ENCODE data around the gene INAFM2.

The INAFM2 gene

GRCh38 chr15:40323239-40323952, at the start of gene INAFM2:
Gene INAFM2 (plus strand): TSS chr15:40323692. CDS start chr15:40324056, 364 bp downstream.
- peak; percentile 92 for DNase-seq

- DNase-seq = peak; percentile 89
Measured at GRCh38 chr15:40274350-40275274, 48.9 kb upstream of the INAFM2 start.

GRCh38 chr15:40275523-40275922, 48.0 kb upstream of the INAFM2 start:
- DNase-seq = no peak

- no peak for DNase-seq
Measured at GRCh38 chr15:40275954-40276353, 47.5 kb upstream of the INAFM2 start.

- no peak for DNase-seq
Measured at GRCh38 chr15:40276927-40277326, 46.6 kb upstream of the INAFM2 start.

- no peak for DNase-seq
Measured at GRCh38 chr15:40277471-40277870, 46.0 kb upstream of the INAFM2 start.

- DNase-seq = no peak
Measured at GRCh38 chr15:40278026-40278425, 45.5 kb upstream of the INAFM2 start.

- DNase-seq = peak; percentile 66
Measured at GRCh38 chr15:40279437-40280141, 43.9 kb upstream of the INAFM2 start.

- no peak for DNase-seq
Measured at GRCh38 chr15:40280260-40281056, 43.0 kb upstream of the INAFM2 start.

GRCh38 chr15:40281057-40281800, 42.3 kb upstream of the INAFM2 start:
- DNase-seq = no peak

- DNase-seq = no peak
Measured at GRCh38 chr15:40281801-40282146, 41.7 kb upstream of the INAFM2 start.

- peak; percentile 46 for DNase-seq
Measured at GRCh38 chr15:40282147-40282868, 41.2 kb upstream of the INAFM2 start.

GRCh38 chr15:40282869-40283614, 40.5 kb upstream of the INAFM2 start, which contains the start of gene ANKRD63:
Gene ANKRD63 (minus strand): TSS chr15:40283064. CDS start chr15:40282586, 478 bp downstream.
- peak; percentile 24 for DNase-seq

- DNase-seq = no peak
Measured at GRCh38 chr15:40283615-40284300, 39.7 kb upstream of the INAFM2 start.

- no peak for DNase-seq
Measured at GRCh38 chr15:40285151-40285550, 38.3 kb upstream of the INAFM2 start.

GRCh38 chr15:40285554-40286011, 37.9 kb upstream of the INAFM2 start:
- no peak for DNase-seq

GRCh38 chr15:40286061-40286532, 37.4 kb upstream of the INAFM2 start:
- DNase-seq = no peak

- no peak for DNase-seq
Measured at GRCh38 chr15:40286794-40287193, 36.7 kb upstream of the INAFM2 start.

GRCh38 chr15:40287505-40287904, 36.0 kb upstream of the INAFM2 start:
- no peak for DNase-seq

Measured in activated gamma-delta T cell treated with Interleukin-2 at 50 U/mL for 16 hours (primary cell).